Upper lobe of left lung (tissue), 4 donors: ENCODE results near the gene PSMD1.

Source experiments
- EP300 ChIP-seq, 4 donors: sonication (generic); formaldehyde crosslinking; IDR thresholded peaks; one replicate each; pipeline ENCODE4 v1.5.1; 2017; ENCODE audit warnings: antibody characterized with exemption in 4 of 4, control low read depth in 2 of 4
- TF ChIP-seq, protein P1 (sequence below), 6 experiments: fragments of 450-650 bp in 4 of 6; fragments of 200-600 bp in 2 of 6; sonication (generic) in 2 of 6; IDR thresholded peaks; one replicate each; pipeline ENCODE4 v1.5.1; 2016 to 2019; ENCODE audit warnings: antibody characterized with exemption in 6 of 6

GRCh38 chr2:231193216-231193615 is 136.5 kb downstream of the PSMD1 start:
- TF ChIP-seq, protein P1, sequence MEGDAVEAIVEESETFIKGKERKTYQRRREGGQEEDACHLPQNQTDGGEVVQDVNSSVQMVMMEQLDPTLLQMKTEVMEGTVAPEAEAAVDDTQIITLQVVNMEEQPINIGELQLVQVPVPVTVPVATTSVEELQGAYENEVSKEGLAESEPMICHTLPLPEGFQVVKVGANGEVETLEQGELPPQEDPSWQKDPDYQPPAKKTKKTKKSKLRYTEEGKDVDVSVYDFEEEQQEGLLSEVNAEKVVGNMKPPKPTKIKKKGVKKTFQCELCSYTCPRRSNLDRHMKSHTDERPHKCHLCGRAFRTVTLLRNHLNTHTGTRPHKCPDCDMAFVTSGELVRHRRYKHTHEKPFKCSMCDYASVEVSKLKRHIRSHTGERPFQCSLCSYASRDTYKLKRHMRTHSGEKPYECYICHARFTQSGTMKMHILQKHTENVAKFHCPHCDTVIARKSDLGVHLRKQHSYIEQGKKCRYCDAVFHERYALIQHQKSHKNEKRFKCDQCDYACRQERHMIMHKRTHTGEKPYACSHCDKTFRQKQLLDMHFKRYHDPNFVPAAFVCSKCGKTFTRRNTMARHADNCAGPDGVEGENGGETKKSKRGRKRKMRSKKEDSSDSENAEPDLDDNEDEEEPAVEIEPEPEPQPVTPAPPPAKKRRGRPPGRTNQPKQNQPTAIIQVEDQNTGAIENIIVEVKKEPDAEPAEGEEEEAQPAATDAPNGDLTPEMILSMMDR (IDR thresholded peaks at IDR 0.05): no peak
- TF ChIP-seq EP300 (IDR thresholded peaks at IDR 0.05): no peak
